HG03342 (cell line): ENCODE data around the gene TIE1.
A peak's percentile ranks its signal among the peaks of the same experiment; 100 is the strongest.
"Not testable (repeated sequence)": the region's sequence is repeated elsewhere in the genome, so short reads cannot be mapped to it uniquely, and the experiment has no call there.

ENCODE experiments used
- ATAC-seq: cut with Tn5 transposase; IDR thresholded peaks from one replicate; pipeline ENCODE4 v1.9.1; 2021; ENCODE audit warnings: mild to moderate bottlenecking, moderate library complexity; ENCODE audit not compliant: unreplicated experiment

The TIE1 gene

DNA sequence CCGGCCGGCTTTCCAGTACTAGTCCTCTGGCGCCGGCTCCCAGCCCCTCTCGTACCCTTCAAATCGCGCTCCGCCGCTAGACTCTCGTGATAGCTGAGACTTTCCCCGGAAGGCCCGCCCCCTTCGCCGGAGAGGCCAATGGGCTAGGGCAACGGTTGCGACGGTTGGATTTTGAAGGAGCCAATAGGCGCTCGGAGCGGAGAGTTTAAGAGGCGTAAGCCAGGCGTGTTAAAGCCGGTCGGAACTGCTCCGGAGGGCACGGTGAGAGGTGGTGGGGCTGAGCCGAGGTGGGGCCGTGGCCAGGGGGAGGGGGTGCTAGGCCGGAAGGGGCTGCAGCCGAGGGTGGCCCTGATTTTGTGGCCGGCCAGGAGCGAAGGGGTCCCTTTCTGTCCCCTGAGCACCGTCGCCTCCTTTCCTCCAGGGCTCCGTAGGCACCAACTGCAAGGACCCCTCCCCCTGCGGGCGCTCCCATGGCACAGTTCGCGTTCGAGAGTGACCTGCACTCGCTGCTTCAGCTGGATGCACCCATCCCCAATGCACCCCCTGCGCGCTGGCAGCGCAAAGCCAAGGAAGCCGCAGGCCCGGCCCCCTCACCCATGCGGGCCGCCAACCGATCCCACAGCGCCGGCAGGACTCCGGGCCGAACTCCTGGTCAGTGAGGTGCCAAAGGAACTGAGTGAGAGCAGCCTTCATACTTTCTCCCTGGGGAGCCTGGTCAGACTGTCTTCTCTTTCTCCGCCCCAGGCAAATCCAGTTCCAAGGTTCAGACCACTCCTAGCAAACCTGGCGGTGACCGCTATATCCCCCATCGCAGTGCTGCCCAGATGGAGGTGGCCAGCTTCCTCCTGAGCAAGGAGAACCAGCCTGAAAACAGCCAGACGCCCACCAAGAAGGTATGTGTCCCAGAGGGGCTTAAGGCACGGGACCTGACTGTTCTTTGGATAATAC lies 58.2 kb downstream of the TIE1 start, which contains the start of gene CDC20:
Gene CDC20, plus strand, starts transcription at position 236 of the 948 bp plus-strand sequence. Its CDS starts 235 bp downstream, at position 471.
- peak; percentile 95 for ATAC-seq

DNA sequence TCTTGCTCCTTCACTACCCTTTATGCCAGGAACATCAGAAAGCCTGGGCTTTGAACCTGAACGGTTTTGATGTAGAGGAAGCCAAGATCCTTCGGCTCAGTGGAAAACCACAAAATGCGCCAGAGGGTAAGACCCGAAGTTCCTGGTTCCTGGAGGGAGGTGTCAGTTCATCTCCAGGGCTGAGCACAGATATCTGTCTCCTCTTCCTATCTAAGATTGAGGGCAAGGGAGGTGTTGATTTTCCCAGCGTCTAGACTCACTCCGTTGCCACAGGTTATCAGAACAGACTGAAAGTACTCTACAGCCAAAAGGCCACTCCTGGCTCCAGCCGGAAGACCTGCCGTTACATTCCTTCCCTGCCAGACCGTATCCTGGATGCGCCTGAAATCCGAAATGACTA lies 58.9 kb downstream of the TIE1 start:
- ATAC-seq: no peak

DNA sequence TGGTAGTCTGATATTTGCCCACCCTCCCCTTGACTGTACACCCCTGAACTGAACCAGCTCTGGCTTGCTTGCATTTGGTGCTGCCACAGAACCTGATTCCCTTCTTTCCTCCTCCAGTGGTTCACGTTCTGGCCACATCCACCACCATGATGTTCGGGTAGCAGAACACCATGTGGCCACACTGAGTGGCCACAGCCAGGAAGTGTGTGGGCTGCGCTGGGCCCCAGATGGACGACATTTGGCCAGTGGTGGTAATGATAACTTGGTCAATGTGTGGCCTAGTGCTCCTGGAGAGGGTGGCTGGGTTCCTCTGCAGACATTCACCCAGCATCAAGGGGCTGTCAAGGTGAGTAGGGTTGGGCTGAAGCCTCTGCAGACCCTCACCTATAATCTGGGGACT lies 59.8 kb downstream of the TIE1 start:
- no peak for ATAC-seq

DNA sequence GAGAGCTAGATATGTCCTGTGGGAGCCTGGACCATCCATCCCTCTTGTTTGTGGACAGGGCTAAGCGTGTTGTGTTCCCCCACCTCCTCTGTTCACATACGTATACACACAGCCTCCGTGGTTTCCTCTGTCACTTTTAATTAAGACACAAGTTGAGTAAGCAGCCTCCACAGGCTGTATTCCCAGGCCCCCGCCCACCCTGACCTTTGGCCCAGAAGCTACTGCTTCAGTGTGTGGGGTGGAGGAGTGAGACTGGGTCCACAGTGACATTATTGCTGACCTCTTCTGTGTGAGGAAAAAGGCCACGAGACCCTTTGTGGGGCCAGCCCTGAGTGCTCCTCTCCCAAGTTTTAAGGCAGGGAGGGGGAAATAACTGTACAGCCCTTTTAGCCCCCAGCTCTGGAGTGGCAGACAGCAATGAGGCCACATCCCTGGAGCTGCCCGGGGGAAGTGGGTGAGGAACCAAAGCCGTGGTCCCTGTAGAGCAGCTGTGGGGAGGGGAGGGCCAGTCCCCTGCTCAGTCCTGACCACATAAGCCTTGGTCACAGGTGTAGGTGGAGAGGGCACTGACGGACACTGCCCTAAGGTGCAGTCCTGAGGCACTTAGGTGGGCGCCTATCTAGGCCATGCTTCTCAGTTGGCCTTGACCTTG lies 62.6 kb downstream of the TIE1 start:
- no peak for ATAC-seq

DNA sequence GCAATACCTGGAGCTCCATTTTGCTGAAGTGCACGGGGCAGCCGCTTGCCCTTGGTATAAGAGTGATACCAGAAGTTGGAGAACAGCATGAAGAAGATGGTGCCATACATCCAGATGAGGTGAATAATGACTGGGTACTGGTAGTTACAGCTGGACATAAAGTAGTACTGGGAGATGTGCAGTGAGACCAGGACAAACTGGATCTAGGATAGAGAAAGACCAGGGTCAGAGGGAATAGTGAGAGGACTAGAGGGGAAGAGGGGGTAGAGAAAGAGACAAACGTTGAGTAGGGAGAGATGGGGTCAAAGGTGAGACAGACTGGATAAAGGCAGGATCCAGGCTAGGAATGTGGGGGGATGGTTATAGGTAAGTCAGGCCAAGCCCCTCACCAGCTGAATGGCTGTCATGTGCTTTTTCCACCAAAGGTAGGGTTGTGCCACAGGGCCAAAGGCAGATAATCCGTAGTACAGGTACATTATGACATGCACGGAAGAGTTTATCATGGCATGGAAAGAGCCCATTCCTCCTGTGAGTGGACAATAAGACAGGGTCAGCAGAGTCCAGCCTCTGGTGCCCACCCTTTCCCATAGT lies 63.2 kb downstream of the TIE1 start:
- ATAC-seq: no peak

DNA sequence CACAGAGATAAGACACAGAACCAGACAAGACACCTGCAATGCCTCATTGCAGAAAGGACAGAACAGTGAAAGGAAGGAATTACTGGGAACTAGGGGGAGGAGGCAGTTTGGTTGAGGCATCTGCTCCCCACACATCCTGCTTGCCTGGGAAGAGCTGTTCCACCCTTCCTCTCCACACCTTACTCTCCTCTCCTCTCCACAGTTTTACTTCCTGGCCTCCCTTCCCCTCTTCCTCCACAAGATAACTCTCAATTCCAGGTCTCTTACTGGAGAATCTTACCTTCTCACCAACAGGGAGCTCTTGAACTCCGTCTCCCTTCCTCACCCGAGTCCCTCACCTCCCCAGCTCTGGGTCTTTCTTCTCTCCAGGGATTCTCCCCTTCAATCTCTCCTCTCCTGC lies 64.9 kb downstream of the TIE1 start:
- no peak for ATAC-seq

DNA sequence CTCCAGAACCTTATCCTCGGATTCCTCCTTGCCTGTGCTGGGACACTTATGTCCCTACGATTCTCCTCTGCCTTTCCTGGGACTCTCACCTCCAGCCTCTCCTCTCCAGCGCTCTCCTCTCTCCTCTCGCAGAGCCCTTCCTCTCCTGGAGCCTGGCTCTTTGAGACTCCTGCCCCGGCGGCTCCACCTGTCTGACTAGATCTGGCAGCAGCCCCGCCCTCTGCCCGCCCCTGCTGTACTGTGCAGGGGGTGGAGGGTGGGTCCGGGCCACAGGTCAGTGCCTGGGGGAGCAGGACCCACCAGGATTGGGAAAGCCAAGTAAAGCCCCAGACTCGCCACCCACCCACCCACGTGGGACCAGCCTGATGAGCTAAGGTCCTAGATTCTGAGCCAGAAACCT lies 65.4 kb downstream of the TIE1 start:
- ATAC-seq: no peak

DNA sequence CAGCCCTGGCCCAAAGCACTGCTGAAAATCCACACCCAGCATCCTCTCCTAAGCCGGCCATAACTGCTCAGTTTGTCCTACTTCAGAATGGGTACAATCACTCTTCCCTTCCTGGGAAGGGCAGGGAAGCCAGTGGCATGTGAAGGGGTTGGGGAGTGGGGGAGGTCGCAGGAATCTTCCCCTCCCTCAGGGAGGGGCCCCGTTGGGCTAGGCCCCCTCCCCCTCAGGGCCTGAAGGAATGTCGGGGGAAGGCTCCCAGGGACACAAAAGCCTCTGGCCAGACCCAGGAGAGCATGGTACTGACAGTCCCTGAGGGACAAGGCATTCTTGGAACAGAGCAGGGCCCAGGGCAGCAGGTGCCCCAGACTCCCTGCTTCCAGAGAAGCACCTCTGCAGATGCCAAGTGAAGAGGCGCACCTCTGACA lies 65.8 kb downstream of the TIE1 start:
- ATAC-seq: no peak

DNA sequence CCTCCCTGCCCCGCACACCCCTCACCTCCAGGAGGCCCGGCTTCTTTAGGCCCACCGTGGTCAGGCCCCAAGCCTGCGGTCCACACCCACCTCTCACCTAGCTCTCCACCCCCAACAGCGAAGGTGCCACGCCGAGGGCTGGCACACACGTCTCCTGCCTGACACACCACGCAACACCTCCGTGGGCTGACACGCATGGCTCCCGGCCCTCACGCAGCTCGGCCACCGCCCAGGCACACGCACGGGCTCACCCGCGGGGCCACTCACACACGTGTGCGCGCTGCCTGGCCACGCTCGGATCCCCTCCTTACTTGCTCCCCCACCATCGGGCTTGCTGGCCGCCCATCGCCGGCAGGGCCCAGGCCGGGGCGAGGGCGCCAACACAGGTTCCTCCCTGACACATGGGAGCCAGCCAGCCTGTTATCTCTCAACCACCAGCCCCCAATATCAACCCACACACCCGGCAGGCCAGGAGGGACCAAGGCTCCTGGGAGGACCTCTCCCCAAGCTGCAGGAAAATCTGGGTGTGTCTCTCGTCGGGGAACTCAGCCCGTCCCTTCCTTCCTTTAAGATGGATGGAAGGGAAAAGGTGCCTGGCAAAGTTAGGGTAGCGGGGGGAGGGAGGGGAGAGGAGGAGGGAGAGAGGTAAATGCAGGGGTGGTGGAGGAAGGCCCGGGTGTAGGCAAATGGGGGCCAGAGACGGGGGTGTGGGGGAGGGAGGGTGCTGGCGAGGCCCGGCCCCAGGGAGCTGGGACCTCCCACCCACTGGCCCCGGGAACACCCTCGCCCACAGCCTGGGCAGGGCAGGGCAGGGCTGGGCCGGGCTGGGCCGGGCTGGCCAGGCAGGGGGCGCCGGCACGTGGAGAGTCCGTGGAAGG lies 66.5 kb downstream of the TIE1 start:
- ATAC-seq: peak; percentile 36

DNA sequence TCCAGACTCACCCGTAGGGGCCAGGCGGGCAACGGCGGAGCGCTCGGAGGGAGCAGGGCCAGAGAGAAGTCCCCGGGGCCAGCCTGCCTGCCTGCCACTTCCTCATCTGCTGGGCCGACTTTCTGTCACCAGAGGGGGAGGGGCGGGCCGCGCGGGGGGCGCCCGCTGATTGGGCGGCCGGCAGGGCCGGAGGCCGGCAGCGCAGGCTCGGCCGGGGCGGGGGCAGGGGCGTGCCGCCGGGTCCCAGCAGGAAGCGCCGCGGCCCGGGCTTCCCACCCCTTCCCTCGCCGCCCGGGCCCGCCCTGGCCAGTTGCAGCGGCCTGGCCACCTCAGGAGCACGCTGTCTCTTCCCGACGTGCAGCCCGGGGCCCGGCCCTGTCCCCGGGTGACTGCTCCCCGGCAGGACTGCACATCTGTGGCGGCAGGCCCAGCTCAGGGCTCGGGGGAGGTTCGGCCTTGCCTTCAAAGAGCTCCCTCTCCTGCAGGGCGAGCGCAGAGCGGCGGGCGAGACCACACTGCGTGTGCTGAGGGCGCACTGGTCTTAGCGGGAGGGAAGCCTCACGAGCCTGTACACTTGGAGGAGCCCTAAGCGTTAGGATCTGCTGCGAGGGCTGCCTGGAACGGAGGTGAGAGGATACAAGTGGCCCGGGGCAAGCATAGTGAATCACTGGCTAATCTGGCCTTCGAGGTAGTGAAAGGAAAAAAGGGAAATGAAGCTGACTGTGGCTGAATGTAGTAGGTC lies 67.3 kb downstream of the TIE1 start, which contains the start of gene ELOVL1:
Gene ELOVL1, minus strand, starts transcription at position 108 of the 742 bp plus-strand sequence. CDS start 2,402 bp downstream, outside the sequence.
- peak; percentile 74 for ATAC-seq

DNA sequence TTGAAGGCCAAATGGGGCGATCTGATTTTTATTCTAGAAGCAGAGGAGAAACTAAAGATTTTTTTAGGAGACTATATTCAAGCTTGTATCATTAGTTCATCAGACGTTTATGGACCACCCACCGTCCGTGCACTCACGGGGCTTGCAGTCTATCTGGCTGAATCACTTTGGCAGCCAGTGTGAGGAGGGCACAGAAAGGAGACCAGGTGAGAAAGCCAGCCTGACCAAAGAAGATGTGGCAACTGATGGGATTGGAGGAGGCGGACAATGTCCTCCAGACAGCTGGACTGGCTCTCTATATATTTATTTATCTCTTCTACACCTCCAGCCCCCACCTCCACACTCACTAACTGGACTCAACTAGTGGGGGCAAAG lies 67.9 kb downstream of the TIE1 start:
- no peak for ATAC-seq

DNA sequence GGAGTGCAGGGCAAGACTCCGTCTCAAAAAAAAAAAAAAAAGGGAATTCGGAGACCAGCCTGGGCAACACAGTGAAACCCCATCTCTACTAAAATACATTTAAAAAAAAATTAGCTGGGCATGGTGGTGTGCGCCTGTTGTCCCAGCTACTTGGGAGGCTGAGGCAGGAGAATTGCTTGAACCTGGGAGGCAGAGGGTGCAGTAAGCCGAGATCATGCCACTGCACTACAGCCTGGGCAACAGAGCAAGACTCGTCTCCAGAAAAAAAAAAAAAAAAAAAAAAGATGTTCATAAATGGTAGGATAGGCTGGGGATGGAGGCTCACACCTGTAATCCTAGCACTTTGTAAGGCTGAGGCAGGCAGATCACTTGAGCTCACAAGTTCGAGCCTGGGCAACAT lies 69.0 kb downstream of the TIE1 start:
- not testable (repeated sequence) for ATAC-seq

DNA sequence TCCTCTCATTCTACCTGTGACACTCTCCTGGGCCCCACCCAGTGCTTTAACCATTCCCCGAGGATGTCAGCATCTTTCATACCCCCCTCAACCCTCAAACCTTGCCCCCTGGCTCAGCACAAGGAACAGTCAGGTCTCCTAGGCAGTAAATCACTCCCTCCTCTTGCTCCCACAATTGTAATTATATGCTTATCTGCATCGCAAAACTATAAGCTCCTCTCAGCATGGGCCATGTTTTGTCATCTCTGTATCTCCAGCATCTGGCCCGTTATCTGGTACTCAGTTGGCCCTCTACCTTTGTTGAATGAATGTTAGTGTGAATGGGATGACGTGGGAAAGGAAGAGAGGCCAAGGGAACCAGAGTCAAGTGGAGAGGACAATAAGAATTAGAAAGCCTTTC lies 69.8 kb downstream of the TIE1 start:
- no peak for ATAC-seq

DNA sequence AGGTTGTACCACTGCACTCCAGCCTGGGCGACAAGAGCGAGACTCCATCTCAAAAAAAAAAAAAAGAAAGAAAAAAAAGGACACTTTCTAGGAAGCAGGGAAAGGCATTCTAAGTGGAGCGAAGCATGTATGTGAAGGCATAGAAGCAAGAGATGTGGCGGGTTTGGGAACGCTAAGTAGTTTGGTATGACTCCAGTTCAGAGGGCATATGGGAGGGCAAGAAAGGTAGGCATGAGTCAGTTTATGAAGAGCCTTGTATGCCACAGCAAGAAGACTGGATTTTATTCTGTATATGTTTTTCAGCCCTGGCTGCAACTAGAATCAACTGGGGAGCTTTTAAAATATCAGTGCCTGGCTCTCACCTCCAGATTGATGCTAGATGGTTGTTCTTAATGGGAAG lies 71.4 kb downstream of the TIE1 start:
- no peak for ATAC-seq
